Stimulated activated CD4-positive, alpha-beta T cell treated with anti-CD3 and anti-CD28 coated beads, Interleukin-4, amount 100 ng/mL, for 1 hour (primary cell): ENCODE data around the gene MRFAP1L1.
"Not testable (repeated sequence)": the region's sequence is repeated elsewhere in the genome, so short reads cannot be mapped to it uniquely, and the experiment has no call there.

Source experiments
- DNase-seq: peaks from one replicate; pipeline ENCODE4 v3.0.0-alpha.2; 2020

The MRFAP1L1 gene

DNA sequence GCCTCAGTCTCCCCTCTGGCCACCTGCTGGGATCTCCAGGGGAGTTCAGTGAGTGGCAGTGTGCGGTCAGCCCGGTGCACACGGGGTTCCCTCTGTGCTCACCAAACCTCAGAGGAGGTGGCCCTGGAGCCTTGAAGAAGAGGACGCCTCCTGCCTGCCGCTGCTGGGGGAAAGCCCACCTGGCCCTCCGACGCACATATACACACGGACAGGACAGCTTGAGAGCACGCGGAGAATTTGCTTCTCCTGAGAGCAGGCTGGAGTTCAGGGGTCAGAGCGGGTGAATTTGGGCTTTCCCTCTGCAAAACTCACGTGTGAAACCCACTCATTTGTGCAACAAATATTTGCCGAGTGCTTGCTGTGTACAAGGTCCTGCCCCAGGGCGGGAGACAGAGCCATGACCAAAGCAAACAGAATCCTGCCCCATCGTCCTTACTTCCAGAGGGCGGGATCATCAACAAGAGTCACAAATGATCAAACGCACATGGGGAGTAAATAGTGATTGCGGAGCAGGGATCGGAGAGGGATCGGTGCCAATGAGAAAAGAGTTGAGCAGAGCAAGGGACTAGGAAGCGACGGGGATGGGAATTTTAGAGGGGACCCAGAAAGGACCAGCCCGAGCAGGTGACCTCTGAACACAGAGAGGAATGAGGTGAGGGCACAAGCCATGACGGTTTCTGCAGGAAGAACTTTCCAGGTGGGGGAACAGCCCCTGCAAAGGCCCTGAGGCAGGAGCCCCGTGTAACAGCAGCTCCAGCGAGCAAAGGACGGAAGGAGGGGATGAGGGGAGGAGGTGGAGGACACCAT, 23.9 kb upstream of the MRFAP1L1 start:
- DNase-seq, result no peak

DNA sequence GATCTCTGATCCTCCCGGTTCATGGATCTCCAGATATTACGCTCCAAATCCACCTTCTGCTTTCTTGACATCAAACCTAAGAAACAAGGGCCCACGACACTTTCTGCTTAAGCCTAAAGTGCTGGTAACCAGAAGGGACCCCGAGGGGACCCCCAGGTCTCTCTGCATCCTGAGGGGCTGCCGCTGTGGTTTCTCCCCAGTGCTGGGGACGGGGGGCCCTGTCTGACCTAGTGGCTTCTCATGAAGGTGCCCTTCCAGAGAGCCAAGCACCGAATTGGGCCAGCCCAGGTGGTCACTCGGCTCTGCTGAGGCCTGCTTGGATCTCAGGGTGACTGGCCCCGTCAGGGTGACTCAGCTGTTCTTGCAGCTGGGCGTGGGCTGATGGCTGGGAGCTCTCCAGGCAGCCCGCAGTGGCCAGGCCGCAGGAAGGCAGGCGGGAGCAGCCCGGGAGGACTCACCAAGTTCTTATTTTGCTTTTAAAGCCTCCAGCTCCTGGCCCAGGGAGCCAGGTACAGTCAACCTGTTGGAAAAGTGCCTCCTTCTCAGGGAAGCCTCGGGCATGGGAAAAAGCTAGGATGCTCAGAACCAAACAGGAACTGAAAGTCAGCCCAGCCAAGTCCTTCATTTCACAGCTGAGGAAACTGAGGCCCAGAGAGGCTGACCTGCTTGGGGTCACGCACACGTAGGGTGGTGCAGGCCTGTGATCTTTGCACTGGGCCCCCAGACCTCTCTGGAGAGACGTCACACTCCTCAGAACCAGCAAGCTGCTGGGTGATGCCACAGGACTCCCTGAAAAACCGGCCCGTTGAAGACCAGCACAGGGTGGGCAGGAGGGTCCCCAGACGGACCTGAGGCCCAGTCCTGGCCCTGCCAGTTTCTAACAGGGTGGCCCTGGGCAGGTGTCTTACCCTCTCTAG, 23.0 kb upstream of the MRFAP1L1 start:
- no peak for DNase-seq

DNA sequence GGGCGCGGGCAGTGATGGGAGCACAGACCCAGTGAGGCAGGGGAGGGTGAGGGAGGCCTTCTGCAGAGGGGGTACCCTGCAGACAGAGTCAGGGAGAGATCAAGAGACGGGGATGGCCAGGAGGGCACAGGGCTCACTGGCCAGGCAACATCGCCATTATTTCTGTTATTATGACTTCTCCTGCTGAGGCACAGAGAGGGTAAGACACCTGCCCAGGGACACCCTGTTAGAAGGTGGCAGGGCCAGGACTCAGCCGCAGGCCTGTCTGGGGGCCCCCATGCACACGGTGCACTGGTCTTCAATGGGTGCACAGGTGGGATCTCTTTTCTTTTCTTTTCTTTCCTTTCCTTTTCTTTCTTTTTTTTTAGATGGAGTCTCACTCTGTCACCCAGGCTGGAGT, 22.1 kb upstream of the MRFAP1L1 start:
- no peak for DNase-seq

DNA sequence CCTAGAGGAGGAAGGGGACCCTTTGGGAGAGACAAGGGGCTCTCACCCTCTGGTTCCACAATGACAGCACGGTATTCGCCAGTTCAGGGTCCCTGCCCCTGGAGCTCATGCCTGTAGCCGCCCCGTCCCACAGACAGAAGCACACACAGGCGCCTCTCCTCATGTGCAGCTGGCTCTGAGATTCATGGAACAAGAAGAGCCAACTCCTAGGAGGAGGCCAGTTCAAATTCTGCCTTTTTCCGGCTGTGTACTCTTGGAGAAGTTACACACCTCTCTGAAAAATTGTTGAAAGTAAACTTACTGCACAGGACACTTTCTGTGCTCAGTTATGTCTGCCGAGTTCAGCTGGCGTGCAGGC, 21.6 kb upstream of the MRFAP1L1 start:
- no peak for DNase-seq

DNA sequence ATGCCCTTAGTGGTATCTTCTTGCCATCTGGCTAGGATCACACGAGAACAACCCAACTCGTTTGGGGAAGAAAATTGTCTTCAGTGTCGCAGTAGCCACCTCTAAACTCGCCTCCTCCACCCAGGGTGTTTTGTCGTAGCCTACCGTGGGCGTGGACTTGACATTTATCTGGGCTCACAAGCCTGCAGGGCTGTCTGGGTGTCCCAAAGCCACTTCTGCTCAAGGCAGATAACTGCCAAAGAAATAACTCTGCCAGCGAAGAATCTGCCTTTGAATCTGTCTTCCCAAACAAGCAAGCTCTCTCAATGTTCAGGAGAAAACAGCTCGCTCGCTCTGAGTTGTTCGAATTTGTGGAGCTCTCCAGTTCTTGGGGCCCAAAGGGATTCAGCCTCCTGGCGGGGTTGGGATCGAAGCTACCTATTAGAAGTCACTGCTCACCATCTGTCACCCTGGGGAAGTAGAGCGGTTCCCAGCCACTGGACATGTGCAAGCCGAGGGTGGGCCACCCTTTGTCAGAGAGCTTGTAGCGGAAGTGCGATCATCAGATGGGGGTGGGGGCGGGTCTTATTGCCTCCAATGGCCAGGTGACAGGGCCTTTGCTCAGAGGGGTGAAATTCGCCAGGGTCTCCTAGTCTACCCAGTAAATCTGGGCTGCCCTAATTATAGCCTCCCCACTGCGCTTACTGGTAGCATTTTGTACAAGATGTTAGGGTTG, 21.1 kb upstream of the MRFAP1L1 start:
- DNase-seq, result no peak

DNA sequence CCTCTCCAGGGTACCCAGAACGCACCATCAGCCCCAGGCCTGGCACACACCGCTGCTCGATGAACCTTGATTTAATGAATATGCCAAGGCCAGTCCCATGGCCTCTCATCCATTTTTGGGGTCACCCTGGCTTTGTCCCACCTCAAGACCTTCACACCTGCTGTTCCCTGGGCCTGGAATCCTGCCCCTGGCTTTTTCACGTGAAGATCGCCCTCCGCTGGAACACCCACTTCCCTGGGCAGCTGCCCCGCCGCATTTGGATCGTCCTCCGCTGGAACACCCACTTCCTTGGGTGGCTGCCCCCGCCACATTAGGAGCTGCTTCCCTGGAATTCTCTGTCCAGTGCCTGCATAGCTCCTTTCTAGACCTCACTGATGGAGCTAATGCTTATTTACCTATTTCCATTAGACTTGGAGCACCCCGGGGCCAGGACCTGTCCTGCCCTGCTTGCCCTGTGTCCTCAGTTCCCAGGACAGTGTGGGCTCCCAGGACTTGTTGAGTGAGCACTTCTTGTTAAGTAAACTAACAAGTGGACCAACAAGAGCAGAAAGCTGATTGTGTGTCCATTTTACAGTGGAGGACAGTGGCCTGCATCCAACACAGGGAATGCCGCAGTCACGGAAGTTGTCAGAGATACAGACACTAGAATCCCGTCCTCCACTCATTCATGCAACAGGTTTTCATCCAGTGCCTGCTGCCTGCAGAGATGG, 18.8 kb upstream of the MRFAP1L1 start:
- no peak for DNase-seq

DNA sequence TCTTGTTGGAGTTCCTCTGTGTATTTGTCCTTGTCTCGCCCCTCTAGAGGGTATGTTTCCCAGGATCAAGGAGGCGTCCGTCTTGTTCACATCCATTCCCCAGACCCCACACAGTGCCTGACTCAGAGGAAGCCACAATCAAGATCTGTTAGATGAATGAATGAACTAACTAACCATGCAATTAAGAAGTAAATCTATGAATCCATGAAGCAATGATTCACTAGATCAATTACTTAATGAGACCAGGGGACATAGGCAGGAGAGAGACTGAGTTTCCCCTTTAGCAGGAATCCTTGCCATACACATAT, 18.2 kb upstream of the MRFAP1L1 start:
- no peak for DNase-seq

DNA sequence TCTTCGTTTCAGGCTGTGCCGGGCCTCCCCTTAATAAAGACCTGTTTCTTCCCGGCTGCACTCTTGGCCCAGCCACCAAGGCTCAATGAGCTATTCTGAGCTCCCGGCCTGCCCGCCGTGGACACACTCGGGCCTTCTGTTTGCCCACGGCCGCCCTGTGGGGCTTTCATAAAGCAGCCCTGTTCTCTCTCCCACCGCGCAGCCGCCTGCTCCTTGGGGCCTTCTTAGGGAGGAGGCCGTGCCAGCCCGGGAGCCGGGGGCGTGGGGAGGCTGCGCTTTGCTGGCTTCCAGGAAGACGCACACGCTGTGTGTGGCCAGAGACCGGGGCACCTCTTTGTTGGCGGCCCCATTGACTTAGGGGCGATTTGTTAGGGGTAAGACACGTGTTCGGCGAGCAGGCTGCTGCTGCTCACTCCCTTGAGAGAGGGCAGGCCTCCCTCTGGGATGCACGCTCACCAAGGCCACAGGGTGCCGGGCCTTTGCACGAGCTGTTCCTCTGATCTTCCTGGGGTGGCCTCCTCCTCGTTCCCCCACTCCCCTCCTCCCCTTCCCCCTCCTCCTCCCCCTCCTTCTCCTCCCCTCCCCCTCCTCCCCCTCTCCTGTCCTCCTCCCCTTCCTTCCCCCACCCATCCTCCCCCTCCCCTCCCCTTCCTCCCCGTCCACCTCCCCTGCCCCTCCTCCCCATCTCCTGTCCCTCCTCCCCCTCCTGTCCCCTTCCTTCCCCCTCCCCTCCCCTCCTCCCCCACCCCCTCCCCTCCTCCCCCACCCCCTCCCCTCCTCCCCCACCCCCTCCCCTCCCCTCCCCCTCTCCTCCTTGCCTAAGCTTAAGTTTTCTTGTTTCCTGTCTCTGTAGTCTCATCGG, 17.6 kb upstream of the MRFAP1L1 start:
- no peak for DNase-seq

DNA sequence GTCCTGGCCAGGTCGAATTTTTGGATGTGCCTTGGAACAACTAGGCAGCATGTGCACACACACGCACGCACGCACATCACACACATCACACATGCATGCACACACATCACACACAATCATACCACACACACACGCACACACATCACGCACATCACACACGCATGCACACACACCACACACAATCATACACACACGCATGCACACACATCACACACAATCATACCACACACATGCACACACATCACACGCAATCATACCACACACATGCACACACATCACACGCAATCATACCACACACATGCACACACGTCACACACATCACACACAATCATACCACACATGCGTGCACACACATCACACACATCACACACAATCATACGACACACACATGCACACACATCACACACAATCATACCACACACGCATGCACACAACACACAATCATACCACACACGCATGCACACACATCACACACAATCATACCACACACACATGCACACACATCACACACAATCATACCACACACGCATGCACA, 15.8 kb upstream of the MRFAP1L1 start:
- DNase-seq, result not testable (repeated sequence)

DNA sequence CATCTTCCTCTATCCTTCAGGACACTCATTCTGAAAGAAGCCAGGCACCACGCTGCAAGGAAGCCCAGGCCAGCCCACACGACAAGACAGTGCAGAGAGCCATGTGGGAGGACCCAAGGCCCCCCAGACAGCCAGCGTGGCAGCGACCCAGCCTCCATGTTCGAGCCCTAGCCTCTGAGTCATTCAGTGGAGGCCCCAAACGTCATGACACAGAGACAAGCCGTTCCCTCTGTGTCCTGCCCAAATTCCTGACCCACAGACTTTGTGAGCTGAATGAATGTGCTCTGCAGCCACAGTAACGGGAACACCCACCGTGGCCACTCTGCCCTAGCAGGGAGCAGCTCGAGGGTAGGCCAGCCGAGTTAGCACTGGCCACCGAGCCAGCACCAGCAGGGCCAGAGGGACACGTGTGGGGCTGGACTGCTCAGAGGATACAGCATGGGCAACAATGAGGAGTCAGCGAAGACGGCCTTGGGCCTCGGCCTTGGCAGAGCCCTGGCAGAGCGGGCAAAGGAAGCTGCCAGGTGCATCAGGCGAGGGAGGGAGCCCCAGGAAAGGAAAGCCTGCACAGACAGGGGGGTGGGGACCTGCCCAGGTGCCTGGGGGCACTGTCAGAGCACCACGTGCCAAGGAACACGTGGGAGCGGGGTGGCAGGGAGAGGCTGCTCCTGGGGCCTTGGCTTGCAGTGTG, 14.9 kb upstream of the MRFAP1L1 start:
- DNase-seq, result no peak

DNA sequence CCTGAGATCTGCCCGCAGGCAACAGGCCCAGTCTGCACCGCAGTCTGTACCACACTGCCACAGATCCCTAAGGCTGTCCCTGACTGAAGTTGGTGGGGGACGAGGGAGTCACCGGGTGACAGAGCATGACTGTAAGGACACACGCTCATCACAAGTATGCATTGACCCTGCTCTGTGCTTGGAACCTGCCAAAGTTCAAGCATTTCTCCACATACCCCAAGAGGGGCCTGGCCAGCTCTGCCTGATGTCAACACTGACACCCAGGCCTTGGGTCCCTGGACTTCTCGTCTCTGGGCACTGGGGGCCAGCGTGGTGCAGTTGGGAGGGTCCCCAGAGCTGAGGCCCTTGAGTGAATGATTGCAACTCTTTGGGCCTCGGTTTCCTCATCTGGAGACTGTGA, 14.2 kb upstream of the MRFAP1L1 start:
- no peak for DNase-seq

DNA sequence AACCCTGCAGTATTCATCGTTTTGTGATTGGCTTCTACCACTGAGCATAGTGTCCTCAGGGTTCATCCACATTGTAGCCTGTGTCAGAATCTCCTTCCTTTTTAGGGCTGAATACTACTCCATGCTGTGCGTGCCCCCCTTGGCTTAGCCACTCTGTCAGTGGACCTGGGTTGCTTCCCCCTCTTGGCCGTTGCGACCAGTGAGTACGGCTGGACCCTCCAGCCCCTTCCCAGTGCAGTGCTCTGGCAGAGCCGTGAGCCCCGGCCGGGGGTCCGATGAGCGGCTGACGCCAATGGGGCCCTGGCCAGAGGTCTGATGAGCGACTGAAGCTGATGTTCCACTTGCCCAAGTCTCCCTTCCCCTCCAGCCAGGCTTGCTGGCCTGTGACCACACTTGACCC, 13.2 kb upstream of the MRFAP1L1 start:
- no peak for DNase-seq

DNA sequence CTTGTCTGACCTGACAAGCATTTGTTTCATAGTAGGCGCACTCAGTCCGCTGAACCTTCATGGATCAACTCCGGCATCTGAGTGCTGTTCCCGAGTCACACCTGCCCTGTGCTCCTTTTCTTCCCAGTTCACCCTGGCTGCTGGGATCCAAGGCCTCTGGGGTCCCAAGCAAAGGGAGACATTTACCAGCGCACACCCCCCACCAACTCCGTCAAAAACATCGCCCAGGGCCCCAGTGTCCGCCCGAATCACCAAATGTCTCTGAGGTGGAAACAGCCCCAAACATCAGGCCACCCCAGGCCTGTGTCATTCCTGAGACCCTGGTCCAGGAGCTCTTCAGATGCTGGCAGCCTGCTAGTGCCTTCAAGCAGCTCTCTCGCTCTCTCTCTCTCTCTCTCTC, 11.5 kb upstream of the MRFAP1L1 start:
- no peak for DNase-seq

DNA sequence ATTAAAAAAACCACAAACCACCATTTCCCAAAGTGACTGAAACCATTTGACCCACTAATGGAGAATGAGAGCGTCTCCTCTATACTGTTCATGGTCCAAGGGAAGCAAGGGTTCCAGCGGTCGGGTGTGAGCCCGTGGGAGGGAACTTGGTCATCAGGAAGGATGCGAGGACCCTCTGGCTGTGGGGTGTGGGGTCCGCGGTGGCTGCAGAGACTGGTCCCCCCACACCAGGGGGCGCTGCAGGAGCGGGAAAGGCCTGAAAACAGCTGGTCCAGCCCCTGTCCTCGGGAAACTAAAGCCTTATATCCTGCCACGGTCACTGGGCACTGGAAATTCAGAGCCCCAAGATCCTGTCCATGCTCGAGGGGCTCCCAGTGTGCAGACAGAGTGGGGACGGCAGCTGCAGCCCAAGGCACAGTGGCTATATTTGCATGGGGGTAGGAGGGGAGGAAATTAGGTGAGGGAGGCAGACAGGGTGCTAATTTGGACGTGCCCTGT, 10.6 kb upstream of the MRFAP1L1 start:
- DNase-seq, result peak; percentile 86

DNA sequence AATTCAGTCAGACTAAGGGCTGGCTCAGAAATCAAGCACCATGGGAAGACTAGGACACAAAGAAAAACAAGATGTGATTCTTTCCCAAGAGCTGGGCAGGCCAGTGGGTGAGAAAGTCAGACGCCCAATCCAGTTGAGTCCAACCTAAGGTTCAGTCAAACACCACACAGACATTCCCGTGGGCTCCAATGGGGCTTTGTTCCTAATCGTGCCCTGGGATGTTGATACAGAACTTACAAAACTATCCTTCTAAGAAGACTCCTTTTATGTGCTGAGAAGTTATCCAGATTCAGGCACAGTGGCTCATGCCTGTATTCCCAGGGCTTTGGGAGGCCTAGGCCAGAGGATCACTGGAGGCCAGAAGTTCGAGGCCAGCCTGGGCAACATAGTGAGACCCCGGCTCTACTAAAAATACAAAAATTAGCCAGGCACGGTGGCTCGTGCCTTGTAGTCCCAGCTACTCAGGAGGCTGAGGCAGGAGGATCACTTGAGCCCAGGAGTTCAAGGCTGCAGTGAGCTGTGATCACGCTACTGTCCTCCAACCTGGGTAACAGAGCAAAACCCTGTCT, 10.0 kb upstream of the MRFAP1L1 start:
- DNase-seq, result no peak

DNA sequence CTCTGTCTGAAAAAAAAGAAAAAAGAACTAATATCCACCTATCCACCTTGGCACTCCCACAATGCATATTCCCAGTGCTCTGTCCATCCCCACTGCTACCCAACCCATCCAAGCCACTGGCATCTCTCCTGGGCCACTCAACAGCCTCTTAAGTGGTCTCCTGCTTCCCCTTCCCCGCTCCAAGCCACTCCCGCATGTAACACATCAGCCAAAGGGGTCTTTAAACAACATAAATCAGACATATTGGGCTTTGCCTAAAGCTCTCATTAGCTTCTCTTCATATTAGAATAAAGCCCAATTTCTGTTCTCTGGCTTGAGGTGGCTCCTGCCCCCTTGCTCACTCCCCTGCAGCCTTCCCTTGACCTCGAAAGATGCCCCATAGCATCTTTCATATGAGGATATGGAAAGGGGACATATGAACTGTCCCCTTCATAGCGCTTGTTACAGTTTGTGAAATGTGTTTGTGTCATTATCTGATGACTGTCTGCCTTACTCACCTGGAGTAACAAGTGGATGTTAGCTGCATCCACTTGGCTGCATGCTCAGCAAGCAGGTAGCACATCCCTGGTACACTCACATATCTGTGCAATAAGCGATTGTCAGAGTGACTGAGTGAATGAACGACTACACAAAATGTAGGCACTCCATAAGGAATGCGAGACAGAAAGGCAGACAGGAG, 9.4 kb upstream of the MRFAP1L1 start:
- no peak for DNase-seq

DNA sequence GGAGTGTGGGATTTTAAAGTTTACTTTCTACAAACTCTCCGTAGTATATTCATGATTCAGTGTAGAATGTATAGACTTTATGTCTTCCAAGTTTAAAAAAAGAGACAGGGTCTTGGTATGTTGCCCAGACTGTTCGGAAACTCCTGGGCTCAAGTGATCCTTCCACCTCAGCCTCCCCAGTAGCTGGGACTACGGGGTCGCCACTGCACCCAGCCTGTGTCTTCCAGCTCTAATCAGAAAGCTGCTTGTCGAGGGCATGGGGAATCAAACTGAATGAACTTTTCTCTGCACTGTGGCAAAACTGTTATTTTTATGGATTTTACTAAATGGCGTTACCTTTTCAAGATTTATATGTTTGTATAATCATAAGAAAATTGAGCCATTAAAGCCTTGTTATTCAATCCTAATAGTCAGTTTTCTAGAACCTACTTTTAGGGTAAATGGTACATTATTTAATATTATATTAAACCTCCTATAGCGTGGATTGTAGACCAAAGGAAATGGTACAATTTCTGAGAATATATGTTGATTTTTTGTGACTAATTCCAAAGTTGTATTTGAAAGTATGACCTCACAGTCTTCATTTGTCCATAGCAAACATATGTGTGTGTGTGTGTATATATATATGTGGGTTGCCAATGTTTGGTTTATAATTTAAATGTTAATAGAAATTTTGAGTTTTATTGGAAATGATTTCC, 7.4 kb upstream of the MRFAP1L1 start:
- no peak for DNase-seq

DNA sequence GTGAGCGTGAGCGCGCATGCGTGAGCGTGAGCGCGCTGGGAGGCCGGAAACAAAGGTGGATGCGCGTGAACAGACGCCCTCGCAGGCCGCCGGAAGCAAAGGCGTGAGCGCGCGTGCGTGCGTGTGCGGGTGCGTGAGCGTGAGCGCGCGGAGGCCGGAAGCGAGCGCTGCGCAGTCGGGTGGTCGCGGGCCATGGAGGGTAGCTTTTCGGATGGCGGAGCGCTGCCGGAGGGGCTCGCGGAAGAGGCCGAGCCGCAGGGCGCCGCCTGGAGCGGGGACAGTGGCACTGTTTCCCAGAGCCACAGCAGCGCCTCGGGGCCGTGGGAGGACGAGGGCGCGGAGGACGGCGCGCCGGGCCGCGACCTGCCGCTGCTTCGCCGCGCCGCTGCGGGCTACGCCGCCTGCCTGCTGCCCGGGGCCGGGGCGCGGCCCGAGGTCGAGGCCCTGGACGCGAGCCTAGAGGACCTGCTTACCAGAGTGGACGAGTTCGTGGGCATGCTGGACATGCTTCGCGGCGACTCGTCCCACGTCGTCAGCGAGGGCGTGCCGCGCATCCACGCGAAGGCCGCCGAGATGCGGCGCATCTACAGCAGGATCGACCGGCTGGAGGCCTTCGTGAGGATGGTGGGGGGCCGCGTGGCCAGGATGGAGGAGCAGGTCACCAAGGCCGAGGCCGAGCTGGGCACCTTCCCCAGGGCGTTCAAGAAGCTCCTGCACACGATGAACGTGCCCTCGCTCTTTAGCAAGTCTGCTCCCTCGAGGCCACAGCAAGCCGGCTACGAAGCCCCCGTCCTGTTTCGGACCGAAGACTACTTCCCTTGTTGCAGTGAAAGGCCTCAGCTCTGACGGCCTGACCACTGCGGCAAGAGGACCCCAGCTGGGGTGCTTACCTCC, 6.6 kb upstream of the MRFAP1L1 start, which contains the start of gene BLOC1S4:
TSS of gene BLOC1S4 (plus strand) at position 157 of the 894 bp plus-strand sequence. CDS start at position 193, 36 bp downstream.
- DNase-seq, result peak; percentile 86
